MCF 10A (cell line): ENCODE measurements around the gene TUBGCP2. TPM values are rescaled to one million over a fixed set of nuclear protein-coding genes. Genes with fewer than 3 reads are reported as not detected.

ENCODE experiments used
- BruUV-seq: library from RNA; stranded (reverse); fragments of 400-500 nt; replicated peaks from 2 replicates; lab custom pipeline; 2021; lab: Mats Ljungman, UMichigan
- CTCF ChIA-PET: fragments of 300-600 bp; sonication (Branson Sonifier 250); formaldehyde crosslinking; extraction: SDS; loops from one replicate; lab custom pipeline; 2021; ENCODE audit warnings: antibody characterized with exemption, inconsistent platforms; lab: Yijun Ruan, JAX
- POLR2A ChIA-PET: fragments of 300-600, 350-650 bp; sonication (Branson Sonifier 250); formaldehyde crosslinking; extraction: SDS; loops from one replicate; lab custom pipeline; 2020; ENCODE audit warnings: antibody characterized with exemption, inconsistent platforms; lab: Yijun Ruan, JAX
- DNase-seq: peaks from one replicate; pipeline ENCODE4 v3.0.0-alpha.2; 2018; ENCODE audit not compliant: unreplicated experiment
- H3K27ac Mint-ChIP-seq: one replicate; pipeline ENCODE4 v1.8.0; 2022; ENCODE audit warnings: mild to moderate bottlenecking, low read depth, mixed read lengths; ENCODE audit not compliant: unreplicated experiment
- H3K27me3 Mint-ChIP-seq: one replicate; pipeline ENCODE4 v1.8.0; 2022; ENCODE audit warnings: mixed read lengths; ENCODE audit not compliant: insufficient read depth, unreplicated experiment
- H3K36me3 Mint-ChIP-seq: one replicate; pipeline ENCODE4 v1.8.0; 2022; ENCODE audit warnings: mild to moderate bottlenecking, moderate library complexity, mixed read lengths; ENCODE audit not compliant: insufficient read depth, unreplicated experiment
- H3K4me1 Mint-ChIP-seq: one replicate; pipeline ENCODE4 v1.8.0; 2022; ENCODE audit warnings: mixed read lengths; ENCODE audit not compliant: insufficient read depth, unreplicated experiment
- H3K4me3 Mint-ChIP-seq: one replicate; pipeline ENCODE4 v1.8.0; 2022; ENCODE audit warnings: mild to moderate bottlenecking, moderate library complexity, mixed read lengths; ENCODE audit not compliant: unreplicated experiment
- H3K9me3 Mint-ChIP-seq: one replicate; pipeline ENCODE4 v1.8.0; 2022; ENCODE audit warnings: mixed read lengths; ENCODE audit not compliant: unreplicated experiment
- CTCF ChIP-seq: fragments of 200-600 bp; IDR thresholded peaks from one replicate; pipeline ENCODE4 v1.8.0; 2022; ENCODE audit warnings: antibody characterized with exemption, mild to moderate bottlenecking; ENCODE audit not compliant: unreplicated experiment
- intact Hi-C: fragments of 100-400 bp; cut with micrococcal nuclease; formaldehyde crosslinking; loops from 2 replicates; pipeline ENCODE4 v1.14.1; 2022
- total RNA-seq: library from RNA; stranded (reverse); gene quantifications from 2 replicates; pipeline ENCODE4 v1.2.3, GENCODE V29; 2022

The TUBGCP2 gene
- total RNA-seq, 1 experiment from 2014 or later: 95.9 TPM

GRCh38 chr10:133259602-133259989 lies 49.1 kb downstream of the TUBGCP2 start:
- H3K4me1 Mint-ChIP-seq: peaks cover 37% of the 10 kb centered on the region
- no peak for DNase-seq
- no peaks in the 10 kb centered on the region for H3K27me3 Mint-ChIP-seq
- CTCF ChIA-PET: interaction anchor here (0.6 to 3.9 kb wide), 8 partner anchors 15 to 356 kb away, joined by 3 to 25 read pairs (median 4); no protein-coding TSS in a partner anchor
- peak overlapping the region; percentile 97 for H3K27ac Mint-ChIP-seq
- BruUV-seq: TSS peak; percentile 39
- no peak for TF ChIP-seq CTCF
- POLR2A ChIA-PET: interaction anchor here (0.8 to 3.7 kb wide), 9 partner anchors 17 to 939 kb away, joined by 3 to 45 read pairs (median 4); partner anchors contain the start of gene ADAM8
- intact Hi-C loops: loop anchor here (1.0 to 5.0 kb wide), 3 partner anchors 19 to 117 kb away; no protein-coding TSS in a partner anchor
- peaks cover 6% of the 10 kb centered on the region for H3K36me3 Mint-ChIP-seq
- peak overlapping the region; percentile 68 for H3K4me3 Mint-ChIP-seq
- H3K9me3 Mint-ChIP-seq: no peaks in the 10 kb centered on the region

- Mint-ChIP-seq H3K4me3 (peak overlapping the region; percentile 68), H3K27ac (peak overlapping the region; percentile 97), H3K4me1 (peaks cover 33% of the 10 kb centered on the region), H3K36me3 (peaks cover 6% of the 10 kb centered on the region), H3K27me3 (no peaks in the 10 kb centered on the region), H3K9me3 (no peaks in the 10 kb centered on the region)
- TF ChIP-seq CTCF: no peak
- ChIA-PET CTCF (interaction anchor here (0.6 to 3.9 kb wide), 10 partner anchors 16 to 426 kb away, joined by 3 to 25 read pairs (median 4); no protein-coding TSS in a partner anchor), POLR2A (interaction anchor here (0.8 to 3.7 kb wide), 8 partner anchors 18 to 939 kb away, joined by 3 to 45 read pairs (median 4); partner anchors contain the start of gene ADAM8)
- peak; percentile 99 for DNase-seq
- no TSS peak for BruUV-seq
- intact Hi-C loops: loop anchor here (1.0 to 5.0 kb wide), 3 partner anchors 20 to 117 kb away; no protein-coding TSS in a partner anchor
These were observed 49.7 kb downstream of the TUBGCP2 start for GRCh38 chr10:133258818-133259601.

- peak; percentile 78 for DNase-seq
- peak overlapping the region; percentile 4 for H3K27ac Mint-ChIP-seq
- ChIA-PET POLR2A (interaction anchor here (0.7 to 3.7 kb wide), 4 partner anchors 19 to 478 kb away, joined by 3 to 45 read pairs (median 5); partner anchors contain the start of gene ADAM8), CTCF (interaction anchor here (0.6 to 3.9 kb wide), 25 partner anchors 9 to 757 kb away, joined by 3 to 25 read pairs (median 3); partner anchors contain the start of gene MTG1)
- no peaks in the 10 kb centered on the region for H3K27me3 Mint-ChIP-seq
- no peak for TF ChIP-seq CTCF
- peaks cover 33% of the 10 kb centered on the region for H3K4me1 Mint-ChIP-seq
- H3K4me3 Mint-ChIP-seq: peak overlapping the region; percentile 44
- intact Hi-C loops: loop anchor here (2.0 to 5.0 kb wide), 2 partner anchors 21 to 116 kb away; no protein-coding TSS in a partner anchor
- BruUV-seq: no TSS peak
- peaks cover 6% of the 10 kb centered on the region for H3K36me3 Mint-ChIP-seq
- no peaks in the 10 kb centered on the region for H3K9me3 Mint-ChIP-seq
These were observed 50.4 kb downstream of the TUBGCP2 start for GRCh38 chr10:133258066-133258817.
